ENCODE results near the gene PRKCZ.

The PRKCZ gene

DNA sequence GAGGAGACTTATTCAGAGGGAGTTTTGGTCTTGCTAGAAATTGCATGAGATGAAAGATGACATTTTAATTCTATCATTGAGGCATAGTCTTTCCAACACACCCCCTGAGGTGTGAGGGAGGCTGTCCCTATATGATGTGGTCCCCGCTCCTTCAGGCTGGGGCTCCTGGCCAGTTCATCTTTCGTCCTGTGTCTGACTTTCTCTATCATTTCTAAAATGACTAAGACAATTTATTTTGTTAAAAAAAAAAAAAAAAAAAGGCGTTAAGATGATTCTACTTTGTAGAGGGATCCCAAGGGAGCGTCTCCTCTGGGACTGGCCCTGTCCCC is 50.5 kb downstream of the PRKCZ start:
- TF ChIP-seq, protein P1, sequence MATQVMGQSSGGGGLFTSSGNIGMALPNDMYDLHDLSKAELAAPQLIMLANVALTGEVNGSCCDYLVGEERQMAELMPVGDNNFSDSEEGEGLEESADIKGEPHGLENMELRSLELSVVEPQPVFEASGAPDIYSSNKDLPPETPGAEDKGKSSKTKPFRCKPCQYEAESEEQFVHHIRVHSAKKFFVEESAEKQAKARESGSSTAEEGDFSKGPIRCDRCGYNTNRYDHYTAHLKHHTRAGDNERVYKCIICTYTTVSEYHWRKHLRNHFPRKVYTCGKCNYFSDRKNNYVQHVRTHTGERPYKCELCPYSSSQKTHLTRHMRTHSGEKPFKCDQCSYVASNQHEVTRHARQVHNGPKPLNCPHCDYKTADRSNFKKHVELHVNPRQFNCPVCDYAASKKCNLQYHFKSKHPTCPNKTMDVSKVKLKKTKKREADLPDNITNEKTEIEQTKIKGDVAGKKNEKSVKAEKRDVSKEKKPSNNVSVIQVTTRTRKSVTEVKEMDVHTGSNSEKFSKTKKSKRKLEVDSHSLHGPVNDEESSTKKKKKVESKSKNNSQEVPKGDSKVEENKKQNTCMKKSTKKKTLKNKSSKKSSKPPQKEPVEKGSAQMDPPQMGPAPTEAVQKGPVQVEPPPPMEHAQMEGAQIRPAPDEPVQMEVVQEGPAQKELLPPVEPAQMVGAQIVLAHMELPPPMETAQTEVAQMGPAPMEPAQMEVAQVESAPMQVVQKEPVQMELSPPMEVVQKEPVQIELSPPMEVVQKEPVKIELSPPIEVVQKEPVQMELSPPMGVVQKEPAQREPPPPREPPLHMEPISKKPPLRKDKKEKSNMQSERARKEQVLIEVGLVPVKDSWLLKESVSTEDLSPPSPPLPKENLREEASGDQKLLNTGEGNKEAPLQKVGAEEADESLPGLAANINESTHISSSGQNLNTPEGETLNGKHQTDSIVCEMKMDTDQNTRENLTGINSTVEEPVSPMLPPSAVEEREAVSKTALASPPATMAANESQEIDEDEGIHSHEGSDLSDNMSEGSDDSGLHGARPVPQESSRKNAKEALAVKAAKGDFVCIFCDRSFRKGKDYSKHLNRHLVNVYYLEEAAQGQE (IDR thresholded peaks at IDR 0.05; ENCODE audit: insufficient read depth in 1 of 2, low read depth in 2 of 2, low read length in 2 of 2), result no peak
- TF ChIP-seq FOXP2 (optimal IDR thresholded peaks at IDR 0.05; ENCODE audit: borderline replicate concordance, extremely low read depth, extremely low read length, insufficient read depth) (no peak), SIN3A (IDR thresholded peaks at IDR 0.05; ENCODE audit: borderline replicate concordance, insufficient read depth, low read length) (no peak), POLR2AphosphoS5 (IDR thresholded peaks at IDR 0.05; ENCODE audit: low read depth, low read length) (no peak), TAF1 (IDR thresholded peaks at IDR 0.05; ENCODE audit: borderline replicate concordance, insufficient read depth, low read length) (no peak)

DNA sequence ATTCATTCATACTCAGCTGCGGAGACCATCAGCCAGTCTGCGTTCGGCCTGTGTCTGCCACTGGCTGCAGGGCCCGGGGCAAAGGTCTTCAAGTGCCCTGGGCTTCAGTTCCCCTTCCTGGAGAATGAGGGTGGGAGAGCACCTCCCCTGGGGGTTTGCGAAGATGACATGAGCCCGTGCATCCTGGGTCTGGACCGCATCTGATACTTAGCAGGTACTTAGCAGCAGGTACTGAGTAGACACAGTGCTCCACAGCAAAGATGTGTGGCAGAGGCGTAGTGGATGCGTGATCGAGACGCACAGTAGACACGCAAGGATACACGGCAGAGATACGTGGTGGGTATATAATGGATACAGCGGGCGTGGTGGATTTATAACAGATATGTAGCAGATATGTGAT is 51.3 kb downstream of the PRKCZ start:
- TF ChIP-seq, protein P1 (IDR thresholded peaks at IDR 0.05; ENCODE audit: insufficient read depth in 1 of 2, low read depth in 2 of 2, low read length in 2 of 2), result no peak
- TF ChIP-seq FOXP2 (optimal IDR thresholded peaks at IDR 0.05; ENCODE audit: borderline replicate concordance, extremely low read depth, extremely low read length, insufficient read depth) (no peak), SIN3A (IDR thresholded peaks at IDR 0.05; ENCODE audit: borderline replicate concordance, insufficient read depth, low read length) (no peak), POLR2AphosphoS5 (IDR thresholded peaks at IDR 0.05; ENCODE audit: low read depth, low read length) (no peak), TAF1 (IDR thresholded peaks at IDR 0.05; ENCODE audit: borderline replicate concordance, insufficient read depth, low read length) (no peak)

DNA sequence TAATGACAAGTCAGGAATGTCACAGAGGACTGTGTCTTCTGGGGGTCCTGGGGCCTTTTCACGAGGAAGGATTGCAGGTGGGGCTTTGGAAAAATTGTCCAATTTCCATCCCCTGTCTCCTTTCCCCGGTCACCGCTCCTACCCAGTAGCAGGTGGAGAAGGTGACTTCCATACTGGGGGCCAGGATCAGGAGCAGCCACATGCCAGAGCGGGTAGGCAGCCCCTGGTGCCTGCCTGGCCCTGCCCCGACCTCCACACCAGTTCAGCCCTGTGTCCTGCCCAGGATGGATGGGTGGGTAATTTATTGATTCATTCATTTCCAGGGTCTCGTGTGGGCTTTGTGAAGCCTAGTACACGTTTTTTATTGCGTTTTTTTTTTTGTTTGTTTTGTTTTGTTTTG is 51.7 kb downstream of the PRKCZ start:
- TF ChIP-seq FOXP2 (optimal IDR thresholded peaks at IDR 0.05; ENCODE audit: borderline replicate concordance, extremely low read depth, extremely low read length, insufficient read depth) (no peak), SIN3A (IDR thresholded peaks at IDR 0.05; ENCODE audit: borderline replicate concordance, insufficient read depth, low read length) (no peak)

DNA sequence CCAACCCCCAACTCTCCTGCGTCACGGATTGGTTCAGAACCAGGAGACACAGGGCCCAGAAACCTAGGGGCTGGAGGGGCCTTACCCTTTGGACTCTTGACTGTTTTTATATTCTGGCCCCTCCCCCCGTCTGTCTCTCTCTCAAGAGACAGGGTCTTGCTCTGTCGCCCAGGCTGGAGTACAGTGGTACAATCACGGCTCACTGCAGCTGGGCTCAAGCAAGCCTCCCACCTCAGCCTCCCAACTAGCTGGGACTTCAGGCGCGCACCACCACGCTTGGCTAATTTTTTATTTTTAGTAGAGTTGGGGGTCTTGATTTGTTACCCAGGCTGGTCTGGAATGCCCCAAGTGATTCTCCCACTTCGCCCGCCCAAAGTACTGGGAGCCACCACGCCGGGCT is 52.5 kb downstream of the PRKCZ start:
- TF ChIP-seq POLR2AphosphoS5 (IDR thresholded peaks at IDR 0.05; ENCODE audit: low read depth, low read length) (no peak), TAF1 (IDR thresholded peaks at IDR 0.05; ENCODE audit: borderline replicate concordance, insufficient read depth, low read length) (no peak), SIN3A (IDR thresholded peaks at IDR 0.05; ENCODE audit: borderline replicate concordance, insufficient read depth, low read length) (no peak), FOXP2 (optimal IDR thresholded peaks at IDR 0.05; ENCODE audit: borderline replicate concordance, extremely low read depth, extremely low read length, insufficient read depth) (no peak)
- TF ChIP-seq, protein P1 (IDR thresholded peaks at IDR 0.05; ENCODE audit: insufficient read depth in 1 of 2, low read depth in 2 of 2, low read length in 2 of 2), result no peak

DNA sequence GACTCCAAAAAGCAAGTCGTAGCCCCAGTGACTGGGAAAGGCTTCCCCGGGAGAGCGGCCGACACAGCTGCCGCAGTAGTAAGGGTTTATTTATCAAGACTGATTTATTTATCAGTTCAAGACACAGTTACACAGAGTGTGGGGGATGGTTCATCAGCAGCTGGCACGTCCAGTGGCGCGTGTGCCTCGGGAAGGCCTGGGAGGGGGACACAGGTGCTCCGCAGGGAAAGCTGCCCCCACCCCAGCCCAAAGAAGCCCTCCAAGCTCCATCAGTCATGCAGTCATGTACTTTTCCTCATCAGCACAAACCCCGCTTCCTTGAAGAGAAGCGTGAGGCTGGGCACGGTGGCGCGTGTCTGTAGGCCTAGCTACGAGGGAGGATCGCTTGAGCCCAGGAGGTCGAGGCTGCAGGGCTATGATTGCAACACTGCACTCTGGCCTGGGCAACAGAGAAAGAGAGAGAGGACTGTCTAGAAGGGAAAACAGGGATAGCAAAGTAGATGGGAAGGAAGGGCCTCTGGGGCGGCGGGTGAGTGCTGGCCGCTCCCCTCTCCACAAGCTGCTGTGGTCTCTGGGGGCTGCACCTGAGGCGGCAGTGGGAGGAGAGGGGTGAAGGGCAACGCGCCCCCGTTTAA is 53.2 kb downstream of the PRKCZ start:
- TF ChIP-seq SIN3A (IDR thresholded peaks at IDR 0.05; ENCODE audit: borderline replicate concordance, insufficient read depth, low read length), result no peak
- TF ChIP-seq, protein P1 (IDR thresholded peaks at IDR 0.05; ENCODE audit: insufficient read depth in 1 of 2, low read depth in 2 of 2, low read length in 2 of 2), result no peak
- no peak for TF ChIP-seq TAF1 (IDR thresholded peaks at IDR 0.05; ENCODE audit: borderline replicate concordance, insufficient read depth, low read length)
- TF ChIP-seq FOXP2 (optimal IDR thresholded peaks at IDR 0.05; ENCODE audit: borderline replicate concordance, extremely low read depth, extremely low read length, insufficient read depth), result no peak
- TF ChIP-seq POLR2AphosphoS5 (IDR thresholded peaks at IDR 0.05; ENCODE audit: low read depth, low read length), result no peak

Data from PFSK-1 (cell line).